Stomach (tissue), 4 donors: ENCODE results near the gene BDH1.

Experiments used
- CTCF ChIP-seq, 7 experiments: fragments of 450-650 bp in 4 of 7; fragments of 200-600 bp in 3 of 7; sonication (generic) in 3 of 7; IDR thresholded peaks; one replicate each; pipeline ENCODE4 v1.5.1; 2016 to 2019; ENCODE audit warnings: antibody characterized with exemption in 7 of 7, control low read depth in 2 of 7, mild to moderate bottlenecking in 1 of 7
- POLR2AphosphoS5 ChIP-seq, 3 donors: sonication (generic); formaldehyde crosslinking; IDR thresholded peaks; one replicate each; pipeline ENCODE4 v1.6.1; 2016; ENCODE audit warnings: antibody characterized with exemption in 3 of 3

GRCh38 chr3:197480320-197480719 is 75.4 kb downstream of the BDH1 start:
- TF ChIP-seq POLR2AphosphoS5 (IDR thresholded peaks at IDR 0.05) (no peak), CTCF (IDR thresholded peaks at IDR 0.05) (no peak)
